Fibroblast of the aortic adventitia (primary cell): ENCODE data around the gene TLE5. TPM values are rescaled to one million over a fixed set of nuclear protein-coding genes. Genes with fewer than 3 reads are reported as not detected.

ENCODE experiments used
- DNase-seq: peaks from one replicate; pipeline ENCODE4 v3.0.0-alpha.2; 2010; ENCODE audit warnings: low read depth
- H3K4me3 ChIP-seq: 2 replicates; pipeline ENCODE4 v1.5.1; 2011; ENCODE audit warnings: low read depth, mild to moderate bottlenecking, control low read depth, low read length, moderate library complexity
- total RNA-seq: library from RNA; depleted of rRNA; stranded (reverse); fragments of >200 nt; gene quantifications from 2 replicates; pipeline ENCODE4 v1.2.3, GENCODE V29; 2012; ENCODE audit warnings: low replicate concordance
- TF ChIP-seq, protein P1 (sequence below): IDR thresholded peaks from 2 replicates; pipeline ENCODE4 v1.5.1; 2011; ENCODE audit warnings: mild to moderate bottlenecking, low read length, control low read depth, inconsistent platforms; ENCODE audit not compliant: insufficient read depth

TLE5 gene
- total RNA-seq, 1 donor: 232 TPM

DNA sequence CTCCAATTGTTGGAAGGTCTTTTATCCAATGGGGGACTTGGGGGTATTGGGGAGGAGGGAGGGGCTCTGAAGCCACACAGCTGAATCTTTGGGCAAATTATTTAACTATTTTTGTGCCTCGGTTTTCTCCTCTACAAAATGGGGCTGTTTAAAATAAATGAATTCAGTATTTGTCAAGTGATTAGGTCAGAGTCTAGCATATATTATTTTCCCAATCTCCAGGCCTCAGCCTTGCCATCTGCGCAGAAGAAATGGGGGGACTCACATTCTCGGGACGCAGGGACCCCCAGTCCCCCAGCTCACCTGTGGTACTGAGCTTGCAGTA is 1.5 kb downstream of the TLE5 start:
- peak overlapping the region; percentile 79 for H3K4me3 ChIP-seq
- TF ChIP-seq, protein P1, sequence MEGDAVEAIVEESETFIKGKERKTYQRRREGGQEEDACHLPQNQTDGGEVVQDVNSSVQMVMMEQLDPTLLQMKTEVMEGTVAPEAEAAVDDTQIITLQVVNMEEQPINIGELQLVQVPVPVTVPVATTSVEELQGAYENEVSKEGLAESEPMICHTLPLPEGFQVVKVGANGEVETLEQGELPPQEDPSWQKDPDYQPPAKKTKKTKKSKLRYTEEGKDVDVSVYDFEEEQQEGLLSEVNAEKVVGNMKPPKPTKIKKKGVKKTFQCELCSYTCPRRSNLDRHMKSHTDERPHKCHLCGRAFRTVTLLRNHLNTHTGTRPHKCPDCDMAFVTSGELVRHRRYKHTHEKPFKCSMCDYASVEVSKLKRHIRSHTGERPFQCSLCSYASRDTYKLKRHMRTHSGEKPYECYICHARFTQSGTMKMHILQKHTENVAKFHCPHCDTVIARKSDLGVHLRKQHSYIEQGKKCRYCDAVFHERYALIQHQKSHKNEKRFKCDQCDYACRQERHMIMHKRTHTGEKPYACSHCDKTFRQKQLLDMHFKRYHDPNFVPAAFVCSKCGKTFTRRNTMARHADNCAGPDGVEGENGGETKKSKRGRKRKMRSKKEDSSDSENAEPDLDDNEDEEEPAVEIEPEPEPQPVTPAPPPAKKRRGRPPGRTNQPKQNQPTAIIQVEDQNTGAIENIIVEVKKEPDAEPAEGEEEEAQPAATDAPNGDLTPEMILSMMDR: no peak
- DNase-seq: no peak

DNA sequence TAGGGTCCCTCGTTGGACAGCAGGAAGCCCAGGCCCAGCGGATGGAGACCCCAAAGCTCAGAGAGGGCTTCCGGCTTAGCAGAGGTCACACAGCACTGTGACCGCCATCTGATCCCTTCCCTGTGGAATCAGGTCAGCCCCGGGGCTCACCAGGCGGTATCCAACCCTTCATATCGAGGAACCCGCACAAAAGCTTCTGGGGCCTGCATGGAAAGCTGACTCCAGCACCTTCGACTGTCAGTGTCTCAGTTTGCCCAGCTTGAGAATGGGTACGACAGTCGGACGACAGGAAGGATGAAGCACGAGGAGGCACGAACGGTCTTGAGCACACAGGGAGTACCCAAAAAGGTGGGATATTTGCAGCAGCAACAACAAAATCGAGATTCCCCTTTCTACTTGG is 2.6 kb downstream of the TLE5 start:
- TF ChIP-seq, protein P1: no peak
- DNase-seq: no peak
- H3K4me3 ChIP-seq: no peak overlapping the region

DNA sequence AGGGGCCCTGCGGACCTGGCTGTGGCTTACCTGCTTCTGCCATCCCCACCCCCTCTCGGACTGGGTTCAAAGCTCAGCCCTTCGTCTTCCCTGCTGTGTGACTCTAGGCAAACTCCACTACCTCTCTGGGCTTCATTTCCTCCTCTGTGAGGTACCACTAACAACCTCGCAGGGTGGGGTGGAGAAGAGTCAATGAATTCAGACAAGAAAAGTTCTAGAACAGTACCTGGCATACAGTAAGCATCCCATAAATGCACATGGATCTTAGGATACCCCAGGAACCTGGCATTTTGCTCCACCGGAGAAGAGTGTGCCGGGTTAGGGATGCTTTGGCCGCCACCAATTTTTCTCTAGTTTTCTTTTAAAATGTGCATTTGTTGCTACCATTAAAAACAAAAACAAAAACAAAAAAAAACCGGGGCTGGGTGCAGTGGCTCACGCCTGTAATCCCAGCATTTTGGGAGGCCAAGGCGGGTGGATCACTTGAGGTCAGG is 3.4 kb downstream of the TLE5 start:
- no peak for DNase-seq
- TF ChIP-seq, protein P1: no peak
- H3K4me3 ChIP-seq: no peak overlapping the region

DNA sequence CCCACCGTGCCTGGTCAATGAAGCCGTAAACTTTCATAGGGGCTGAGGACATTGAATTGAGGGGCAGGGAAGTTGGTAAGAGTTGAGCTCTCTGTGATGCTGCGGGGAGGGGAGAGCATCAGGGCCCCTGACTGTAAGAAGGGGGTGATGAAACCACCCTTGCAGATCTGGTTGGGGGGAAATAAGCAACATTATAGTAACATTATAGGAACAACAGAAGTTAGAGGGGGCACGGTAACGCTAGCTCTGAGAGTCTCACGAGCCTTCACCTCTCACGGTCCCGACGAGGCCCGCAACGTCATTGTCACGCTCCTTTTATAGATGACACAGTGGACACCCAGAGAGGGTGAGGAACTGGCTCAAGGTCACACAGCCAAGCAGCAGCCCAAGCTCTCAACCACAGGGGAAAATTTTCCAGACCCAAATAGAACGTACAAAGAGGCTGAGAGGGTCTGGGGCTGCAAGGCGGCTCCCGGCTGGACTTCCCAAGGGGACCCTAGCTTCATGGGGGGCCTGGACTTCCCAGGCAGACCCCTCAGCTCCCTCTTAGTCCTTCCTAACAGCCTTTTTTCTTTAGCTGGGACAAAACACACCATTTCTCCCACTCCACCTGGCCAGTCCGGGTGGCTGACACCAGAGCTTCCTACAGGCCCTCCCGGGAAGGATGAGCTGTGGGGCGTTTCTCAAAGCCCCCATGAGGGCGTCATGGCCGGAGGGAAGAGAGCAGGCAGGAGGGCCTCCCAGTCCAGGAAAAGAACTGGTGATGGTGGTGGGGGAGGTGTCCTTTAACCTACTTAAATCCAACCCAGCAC is 4.1 kb downstream of the TLE5 start:
- DNase-seq: no peak
- no peak overlapping the region for H3K4me3 ChIP-seq
- TF ChIP-seq, protein P1: no peak

DNA sequence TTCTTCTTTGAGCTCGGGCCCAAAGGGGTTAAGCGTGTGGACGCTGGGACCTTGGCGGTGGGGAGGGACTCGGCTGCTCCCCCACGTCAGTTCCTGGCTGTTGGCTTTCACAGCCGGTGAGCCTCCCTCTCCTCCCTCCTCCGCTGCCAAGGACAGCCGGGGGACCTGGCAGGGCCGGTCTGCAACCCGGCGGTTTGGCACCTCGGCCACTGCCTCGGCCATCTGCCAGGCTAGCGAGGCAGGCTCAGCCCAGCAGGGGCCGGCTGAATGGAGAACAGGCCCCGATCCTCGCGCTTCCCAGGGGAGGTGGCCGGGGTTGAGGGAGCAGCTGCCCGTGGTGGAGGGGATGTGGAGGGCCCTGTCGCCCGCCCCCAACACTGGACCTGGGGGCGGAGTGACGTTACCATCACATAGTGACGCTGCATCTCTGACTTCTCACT is 5.0 kb downstream of the TLE5 start:
- TF ChIP-seq, protein P1: peak; percentile 10
- no peak overlapping the region for H3K4me3 ChIP-seq
- peak; percentile 65 for DNase-seq

DNA sequence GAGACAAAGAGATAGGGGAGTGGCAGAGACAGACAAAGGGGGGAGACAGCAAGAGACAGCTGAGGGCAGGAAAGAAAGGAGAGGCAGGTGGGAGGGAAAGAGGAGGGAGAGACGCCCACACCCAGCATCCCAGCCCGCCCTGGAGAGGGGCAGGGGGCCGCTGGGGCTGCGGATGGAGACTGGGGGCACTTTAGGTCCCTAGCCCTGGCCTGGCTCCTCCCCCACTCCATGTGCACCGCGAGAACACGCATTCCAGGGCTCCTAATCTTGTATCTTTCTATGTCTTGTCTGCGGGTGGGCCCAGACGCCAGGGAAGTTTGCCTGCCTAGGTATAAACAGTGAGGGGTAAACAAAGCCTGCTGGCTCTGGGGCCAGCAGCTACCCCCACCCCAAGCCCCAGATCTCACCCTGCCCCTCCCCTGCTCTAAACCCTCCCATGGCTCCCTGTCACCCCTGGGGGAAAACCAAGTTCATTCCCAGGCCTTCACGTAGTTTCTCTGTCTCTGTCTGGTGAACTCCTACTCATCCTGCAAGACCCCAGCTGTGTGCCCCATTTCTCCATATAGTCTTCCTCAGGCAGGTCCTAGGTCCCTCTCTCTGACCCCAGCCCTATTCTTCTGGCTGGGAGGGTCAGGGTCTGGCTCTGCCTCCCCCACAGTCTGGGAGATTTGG is 5.7 kb downstream of the TLE5 start:
- H3K4me3 ChIP-seq: no peak overlapping the region
- TF ChIP-seq, protein P1: no peak
- DNase-seq: no peak
